ENCODE results near the gene MST1R.

GRCh38 chr3:49839193-49839809, 64.4 kb downstream of the MST1R start:
- TF ChIP-seq GATA3 (IDR thresholded peaks at IDR 0.05; ENCODE audit: borderline replicate concordance) (no peak), CTCF (IDR thresholded peaks at IDR 0.05) (peak; percentile 76), ELK1 (IDR thresholded peaks at IDR 0.05; ENCODE audit: low read depth, low read length) (no peak), CBX2 (IDR thresholded peaks at IDR 0.05; ENCODE audit: borderline replicate concordance, low read depth) (no peak), RAD21 (conservative IDR thresholded peaks at IDR 0.05 in 1 of 2, IDR thresholded peaks at IDR 0.05 in 1 of 2) (peak; percentile 70 to 71), USF2 (IDR thresholded peaks at IDR 0.05) (no peak), MAFK (IDR thresholded peaks at IDR 0.05; ENCODE audit: partially characterized antibody) (no peak), HDAC2 (IDR thresholded peaks at IDR 0.05) (no peak)
